H1 (cell line): ENCODE measurements around the gene ACTL10.

Source experiments
- ATF3 ChIP-seq: IDR thresholded peaks from 2 replicates; pipeline ENCODE4 v1.6.1; 2011; ENCODE audit warnings: low read depth, mild to moderate bottlenecking, low read length; ENCODE audit not compliant: insufficient read depth
- CEBPB ChIP-seq: IDR thresholded peaks from 2 replicates; pipeline ENCODE4 v1.6.1; 2012; ENCODE audit warnings: low read depth, low read length
- CHD7 ChIP-seq: fragments of 300-600 bp; sonication (generic); IDR thresholded peaks from 2 replicates; pipeline ENCODE4 v1.7.1; 2012; ENCODE audit warnings: low read length, moderate library complexity, mild to moderate bottlenecking, inconsistent platforms; ENCODE audit not compliant: insufficient replicate concordance
- EP300 ChIP-seq, 2 experiments: IDR thresholded peaks; 1 replicate in 1 of 2; 2 replicates in 1 of 2; pipeline ENCODE4 v1.6.1; 2011 to 2012; ENCODE audit warnings: low read depth in 2 of 2, low read length in 2 of 2, mild to moderate bottlenecking in 2 of 2, borderline replicate concordance in 1 of 2, inconsistent platforms in 1 of 2, moderate library complexity in 1 of 2
- EZH2 ChIP-seq: fragments of 200-600 bp; sonication (generic); IDR thresholded peaks from 2 replicates; pipeline ENCODE4 v1.7.1; 2012; ENCODE audit warnings: low read depth, mild to moderate bottlenecking, moderate library complexity, low read length, inconsistent platforms; ENCODE audit not compliant: severe bottlenecking
- JUND ChIP-seq: IDR thresholded peaks from 2 replicates; pipeline ENCODE4 v1.6.1; 2011; ENCODE audit warnings: mild to moderate bottlenecking, improper control_type of control experiment, low read length
- NANOG ChIP-seq: IDR thresholded peaks from 2 replicates; pipeline ENCODE4 v1.6.1; 2011; ENCODE audit warnings: low read length, low read depth, mild to moderate bottlenecking, inconsistent platforms; ENCODE audit not compliant: insufficient read depth, poor library complexity, severe bottlenecking
- POLR2A ChIP-seq, 2 experiments: IDR thresholded peaks; 1 replicate in 1 of 2; 2 replicates in 1 of 2; pipeline ENCODE4 v1.6.1; 2011; ENCODE audit warnings: low read depth in 2 of 2, low read length in 2 of 2, mild to moderate bottlenecking in 2 of 2; ENCODE audit errors: control extremely low read depth in 1 of 2
- SP1 ChIP-seq: IDR thresholded peaks from 2 replicates; pipeline ENCODE4 v1.6.1; 2011; ENCODE audit warnings: low read depth, low read length
- TF ChIP-seq, protein P1 (sequence below), 3 experiments: IDR thresholded peaks; 1 replicate in 2 of 3; 2 replicates in 1 of 3; pipeline versions ENCODE4 v1.5.1 to v1.6.1; 2011; ENCODE audit warnings: low read length in 3 of 3, mild to moderate bottlenecking in 3 of 3, inconsistent platforms in 2 of 3, low read depth in 1 of 3, moderate library complexity in 1 of 3; ENCODE audit not compliant: insufficient read depth in 1 of 3; ENCODE audit errors: control extremely low read depth in 1 of 3

DNA sequence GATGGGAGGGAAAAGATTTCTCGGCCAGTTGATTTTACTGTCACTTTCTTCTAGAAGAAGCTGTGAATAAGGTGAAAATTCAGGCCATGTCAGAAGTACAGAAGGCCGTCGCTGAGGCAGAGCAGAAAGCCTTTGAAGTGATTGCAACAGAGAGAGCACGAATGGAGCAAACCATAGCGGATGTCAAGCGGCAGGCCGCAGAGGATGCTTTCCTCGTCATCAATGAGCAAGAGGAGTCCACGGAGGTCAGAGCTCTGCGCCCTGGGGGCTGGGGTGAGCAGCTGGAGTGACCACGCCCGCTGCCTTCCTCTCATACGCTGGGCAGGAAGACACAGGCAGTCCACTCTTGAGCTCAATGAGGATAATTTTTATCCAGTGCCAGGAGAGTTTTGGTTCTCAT is 26.5 kb upstream of the ACTL10 start:
- TF ChIP-seq, protein P1, sequence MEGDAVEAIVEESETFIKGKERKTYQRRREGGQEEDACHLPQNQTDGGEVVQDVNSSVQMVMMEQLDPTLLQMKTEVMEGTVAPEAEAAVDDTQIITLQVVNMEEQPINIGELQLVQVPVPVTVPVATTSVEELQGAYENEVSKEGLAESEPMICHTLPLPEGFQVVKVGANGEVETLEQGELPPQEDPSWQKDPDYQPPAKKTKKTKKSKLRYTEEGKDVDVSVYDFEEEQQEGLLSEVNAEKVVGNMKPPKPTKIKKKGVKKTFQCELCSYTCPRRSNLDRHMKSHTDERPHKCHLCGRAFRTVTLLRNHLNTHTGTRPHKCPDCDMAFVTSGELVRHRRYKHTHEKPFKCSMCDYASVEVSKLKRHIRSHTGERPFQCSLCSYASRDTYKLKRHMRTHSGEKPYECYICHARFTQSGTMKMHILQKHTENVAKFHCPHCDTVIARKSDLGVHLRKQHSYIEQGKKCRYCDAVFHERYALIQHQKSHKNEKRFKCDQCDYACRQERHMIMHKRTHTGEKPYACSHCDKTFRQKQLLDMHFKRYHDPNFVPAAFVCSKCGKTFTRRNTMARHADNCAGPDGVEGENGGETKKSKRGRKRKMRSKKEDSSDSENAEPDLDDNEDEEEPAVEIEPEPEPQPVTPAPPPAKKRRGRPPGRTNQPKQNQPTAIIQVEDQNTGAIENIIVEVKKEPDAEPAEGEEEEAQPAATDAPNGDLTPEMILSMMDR (IDR thresholded peaks at IDR 0.05; ENCODE audit: control extremely low read depth in 1 of 3, insufficient read depth in 1 of 3, low read depth in 1 of 3, low read length in 3 of 3): no peak
- no peak for TF ChIP-seq ATF3
- TF ChIP-seq CEBPB: no peak
- no peak for TF ChIP-seq CHD7
- no peak for TF ChIP-seq EP300 (IDR thresholded peaks at IDR 0.05; ENCODE audit: borderline replicate concordance in 1 of 2, low read depth in 2 of 2, low read length in 2 of 2)
- no peak for TF ChIP-seq SP1
- no peak for TF ChIP-seq EZH2
- TF ChIP-seq POLR2A (IDR thresholded peaks at IDR 0.05; ENCODE audit: control extremely low read depth in 1 of 2, low read depth in 2 of 2, low read length in 2 of 2): no peak
- TF ChIP-seq NANOG: no peak
- TF ChIP-seq JUND: no peak
